Breast epithelium (tissue), 3 donors: Measurements from ENCODE around the gene PTAR1.

Experiments used
- POLR2A ChIP-seq: fragments of 450-650 bp; IDR thresholded peaks from one replicate; pipeline ENCODE4 v1.6.1; 2016; ENCODE audit warnings: antibody characterized with exemption, mild to moderate bottlenecking, moderate library complexity
- TF ChIP-seq, protein P1 (sequence below), 3 donors: fragments of 450-650 bp; IDR thresholded peaks; one replicate each; pipeline ENCODE4 v1.5.1; 2016 to 2017; ENCODE audit warnings: antibody characterized with exemption in 3 of 3, mild to moderate bottlenecking in 3 of 3, moderate library complexity in 3 of 3

DNA sequence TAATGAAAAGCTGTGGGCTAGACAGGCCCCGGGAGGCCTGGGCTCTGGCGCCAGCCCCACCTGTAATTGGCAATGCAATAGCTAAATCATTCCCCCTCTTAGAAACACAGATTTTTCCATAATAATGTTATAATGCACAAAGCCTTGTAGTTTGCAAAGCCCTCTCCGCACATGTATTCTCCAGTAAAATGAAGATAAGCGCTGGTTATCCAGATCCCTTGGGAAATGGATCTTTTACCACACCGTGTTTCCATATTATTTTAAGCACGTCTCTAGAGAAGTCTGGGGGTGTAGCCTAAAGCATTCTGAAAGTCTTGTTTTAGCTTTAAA, 86.5 kb downstream of the PTAR1 start:
- TF ChIP-seq POLR2A = no peak
- TF ChIP-seq, protein P1, sequence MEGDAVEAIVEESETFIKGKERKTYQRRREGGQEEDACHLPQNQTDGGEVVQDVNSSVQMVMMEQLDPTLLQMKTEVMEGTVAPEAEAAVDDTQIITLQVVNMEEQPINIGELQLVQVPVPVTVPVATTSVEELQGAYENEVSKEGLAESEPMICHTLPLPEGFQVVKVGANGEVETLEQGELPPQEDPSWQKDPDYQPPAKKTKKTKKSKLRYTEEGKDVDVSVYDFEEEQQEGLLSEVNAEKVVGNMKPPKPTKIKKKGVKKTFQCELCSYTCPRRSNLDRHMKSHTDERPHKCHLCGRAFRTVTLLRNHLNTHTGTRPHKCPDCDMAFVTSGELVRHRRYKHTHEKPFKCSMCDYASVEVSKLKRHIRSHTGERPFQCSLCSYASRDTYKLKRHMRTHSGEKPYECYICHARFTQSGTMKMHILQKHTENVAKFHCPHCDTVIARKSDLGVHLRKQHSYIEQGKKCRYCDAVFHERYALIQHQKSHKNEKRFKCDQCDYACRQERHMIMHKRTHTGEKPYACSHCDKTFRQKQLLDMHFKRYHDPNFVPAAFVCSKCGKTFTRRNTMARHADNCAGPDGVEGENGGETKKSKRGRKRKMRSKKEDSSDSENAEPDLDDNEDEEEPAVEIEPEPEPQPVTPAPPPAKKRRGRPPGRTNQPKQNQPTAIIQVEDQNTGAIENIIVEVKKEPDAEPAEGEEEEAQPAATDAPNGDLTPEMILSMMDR (IDR thresholded peaks at IDR 0.05) = no peak
